OCI-LY1 (cell line): Measurements from ENCODE around the gene BLOC1S5.

Source experiments
- H2AFZ ChIP-seq: fragments of 200-600 bp; sonication (generic), shearing (Covaris generic); 2 replicates; pipeline ENCODE4 v1.6.0; 2014; ENCODE audit warnings: antibody characterized with exemption, mild to moderate bottlenecking, low read length
- H3F3A ChIP-seq: fragments of 200-600 bp; sonication (generic), shearing (Covaris generic); 2 replicates; pipeline ENCODE4 v1.6.0; 2014; ENCODE audit warnings: mild to moderate bottlenecking, antibody characterized with exemption, low read length, moderate library complexity; ENCODE audit not compliant: insufficient read depth
- H3K27ac ChIP-seq: fragments of 200-600 bp; sonication (generic); 2 replicates; pipeline ENCODE4 v1.5.1; 2014; ENCODE audit warnings: low read length, mixed run types, mild to moderate bottlenecking, low read depth; ENCODE audit not compliant: poor library complexity, severe bottlenecking
- H3K27me3 ChIP-seq: fragments of 200-600 bp; sonication (generic); 2 replicates; pipeline ENCODE4 v1.6.0; 2014; ENCODE audit warnings: antibody characterized with exemption, mild to moderate bottlenecking, low read length, moderate library complexity; ENCODE audit not compliant: insufficient read depth
- H3K36me3 ChIP-seq: fragments of 200-600 bp; sonication (generic); 2 replicates; pipeline ENCODE4 v1.6.1; 2014; ENCODE audit warnings: mild to moderate bottlenecking, antibody characterized with exemption, low read length, moderate library complexity, mixed read lengths; ENCODE audit not compliant: insufficient read depth
- H3K4me1 ChIP-seq: fragments of 200-600 bp; sonication (generic); 2 replicates; pipeline ENCODE4 v1.5.1; 2014; ENCODE audit warnings: mild to moderate bottlenecking, low read length, moderate library complexity; ENCODE audit not compliant: insufficient read depth, severe bottlenecking
- H3K4me2 ChIP-seq: fragments of 200-600 bp; sonication (generic), shearing (Covaris generic); 2 replicates; pipeline ENCODE4 v1.6.1; 2014; ENCODE audit warnings: low read length
- H3K4me3 ChIP-seq: fragments of 200-600 bp; sonication (generic); 2 replicates; pipeline ENCODE4 v1.5.1; 2014; ENCODE audit warnings: low read length, low read depth, mild to moderate bottlenecking, mixed read lengths; ENCODE audit not compliant: poor library complexity, severe bottlenecking
- H3K79me2 ChIP-seq: fragments of 200-600 bp; shearing (Covaris generic); 2 replicates; pipeline ENCODE4 v1.6.1; 2016; ENCODE audit warnings: mixed run types, low read length, mixed read lengths; ENCODE audit not compliant: insufficient read depth
- H3K9ac ChIP-seq: fragments of 200-600 bp; sonication (generic), shearing (Covaris generic); 2 replicates; pipeline ENCODE4 v1.6.1; 2014; ENCODE audit warnings: mild to moderate bottlenecking, low read length, mixed read lengths
- H3K9me2 ChIP-seq: fragments of 200-600 bp; sonication (generic), shearing (Covaris generic); 2 replicates; pipeline ENCODE4 v1.6.1; 2014; ENCODE audit warnings: low read depth, mild to moderate bottlenecking, low read length, mixed read lengths
- H3K9me3 ChIP-seq: fragments of 200-600 bp; shearing (Covaris generic); 2 replicates; pipeline ENCODE4 v1.6.1; 2014; ENCODE audit warnings: low read length, mixed read lengths
- H4K20me1 ChIP-seq: fragments of 200-600 bp; sonication (generic), shearing (Covaris generic); 2 replicates; pipeline ENCODE4 v1.6.0; 2016; ENCODE audit warnings: mild to moderate bottlenecking, low read length; ENCODE audit not compliant: insufficient read depth
- EZH2 ChIP-seq: fragments of 200-600 bp; sonication (generic), shearing (Covaris generic); IDR thresholded peaks from 2 replicates; pipeline ENCODE4 v1.8.0; 2017; ENCODE audit warnings: borderline replicate concordance, mixed run types, mild to moderate bottlenecking, antibody characterized with exemption, low read length, moderate library complexity, mixed read lengths
- TF ChIP-seq, protein P1 (sequence below): fragments of 200-600 bp; sonication (generic), shearing (Covaris generic); IDR thresholded peaks from 2 replicates; pipeline ENCODE4 v1.5.1; 2017; ENCODE audit warnings: mild to moderate bottlenecking, antibody characterized with exemption, low read length, moderate library complexity, mixed read lengths

BLOC1S5 gene

DNA sequence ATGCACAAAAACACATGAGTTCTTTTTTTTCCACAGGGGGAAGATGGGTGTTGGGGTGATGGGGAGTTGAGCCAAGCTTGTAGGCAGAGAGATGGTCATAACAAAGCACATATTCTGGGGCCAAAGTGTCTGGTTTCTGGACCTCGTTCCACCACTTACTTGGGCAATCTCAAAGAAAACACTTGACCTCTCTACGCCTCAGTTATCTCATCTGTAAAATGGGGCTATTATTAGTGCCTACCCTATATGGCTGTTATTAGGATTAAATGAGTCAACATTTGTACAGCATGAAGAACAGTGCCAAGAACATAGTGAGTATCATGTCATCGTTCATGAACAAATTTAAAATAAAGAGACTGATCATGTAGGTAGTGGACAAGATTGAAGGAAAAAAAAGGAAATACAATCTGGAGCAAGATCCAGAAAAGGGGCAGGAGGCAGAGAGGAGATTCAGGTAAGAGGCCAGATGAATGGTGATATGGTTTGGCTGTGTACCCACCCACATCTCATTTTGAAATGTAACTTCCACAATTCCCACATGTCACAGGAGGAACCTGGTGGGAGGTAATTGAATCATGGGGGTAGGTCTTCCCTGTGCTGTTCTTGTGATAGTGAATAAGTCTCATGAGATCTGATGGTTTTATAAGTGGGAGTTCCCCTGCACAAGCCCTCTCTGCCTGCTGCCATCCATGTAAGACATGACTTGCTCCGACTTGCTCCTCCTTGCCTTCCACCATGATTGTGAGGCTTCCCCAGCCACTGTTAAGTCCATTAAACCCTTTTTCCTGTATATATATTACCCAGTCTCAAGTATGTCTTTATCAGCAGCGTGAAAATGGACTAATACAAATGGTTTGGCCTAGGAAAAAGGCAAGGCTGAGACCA is 23.9 kb upstream of the BLOC1S5 start:
- H3K4me3 ChIP-seq: no peak overlapping the region
- TF ChIP-seq, protein P1, sequence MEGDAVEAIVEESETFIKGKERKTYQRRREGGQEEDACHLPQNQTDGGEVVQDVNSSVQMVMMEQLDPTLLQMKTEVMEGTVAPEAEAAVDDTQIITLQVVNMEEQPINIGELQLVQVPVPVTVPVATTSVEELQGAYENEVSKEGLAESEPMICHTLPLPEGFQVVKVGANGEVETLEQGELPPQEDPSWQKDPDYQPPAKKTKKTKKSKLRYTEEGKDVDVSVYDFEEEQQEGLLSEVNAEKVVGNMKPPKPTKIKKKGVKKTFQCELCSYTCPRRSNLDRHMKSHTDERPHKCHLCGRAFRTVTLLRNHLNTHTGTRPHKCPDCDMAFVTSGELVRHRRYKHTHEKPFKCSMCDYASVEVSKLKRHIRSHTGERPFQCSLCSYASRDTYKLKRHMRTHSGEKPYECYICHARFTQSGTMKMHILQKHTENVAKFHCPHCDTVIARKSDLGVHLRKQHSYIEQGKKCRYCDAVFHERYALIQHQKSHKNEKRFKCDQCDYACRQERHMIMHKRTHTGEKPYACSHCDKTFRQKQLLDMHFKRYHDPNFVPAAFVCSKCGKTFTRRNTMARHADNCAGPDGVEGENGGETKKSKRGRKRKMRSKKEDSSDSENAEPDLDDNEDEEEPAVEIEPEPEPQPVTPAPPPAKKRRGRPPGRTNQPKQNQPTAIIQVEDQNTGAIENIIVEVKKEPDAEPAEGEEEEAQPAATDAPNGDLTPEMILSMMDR: no peak
- no peak for TF ChIP-seq EZH2
- no peaks in the 10 kb centered on the region for H3K4me1 ChIP-seq
- no peak overlapping the region for H3K9ac ChIP-seq
- no peaks in the 10 kb centered on the region for H3F3A ChIP-seq
- H3K79me2 ChIP-seq: no peaks in the 10 kb centered on the region
- no peak overlapping the region for H2AFZ ChIP-seq
- no peaks in the 10 kb centered on the region for H3K9me2 ChIP-seq
- H4K20me1 ChIP-seq: no peaks in the 10 kb centered on the region; the same call in 1 of the 2 replicates
- H3K9me3 ChIP-seq: peaks cover 6% of the 10 kb centered on the region
- H3K27ac ChIP-seq: no peak overlapping the region
- H3K27me3 ChIP-seq: no peaks in the 10 kb centered on the region
- peaks cover 98% of the 10 kb centered on the region for H3K36me3 ChIP-seq
- no peak overlapping the region for H3K4me2 ChIP-seq

GRCh38 chr6:8086755-8087306 is 22.6 kb upstream of the BLOC1S5 start:
- no peaks in the 10 kb centered on the region for H3K27me3 ChIP-seq
- H3K4me1 ChIP-seq: no peaks in the 10 kb centered on the region
- H3K9ac ChIP-seq: no peak overlapping the region
- no peaks in the 10 kb centered on the region; the same call in 1 of the 2 replicates for H4K20me1 ChIP-seq
- no peak overlapping the region for H2AFZ ChIP-seq
- no peak overlapping the region for H3K27ac ChIP-seq
- no peaks in the 10 kb centered on the region for H3F3A ChIP-seq
- TF ChIP-seq, protein P1: no peak
- TF ChIP-seq EZH2: no peak
- no peaks in the 10 kb centered on the region for H3K9me2 ChIP-seq
- H3K79me2 ChIP-seq: no peaks in the 10 kb centered on the region
- no peak overlapping the region for H3K4me2 ChIP-seq
- H3K9me3 ChIP-seq: peaks cover 6% of the 10 kb centered on the region
- no peak overlapping the region for H3K4me3 ChIP-seq
- peaks cover 95% of the 10 kb centered on the region for H3K36me3 ChIP-seq

- no peaks in the 10 kb centered on the region for H3K9me2 ChIP-seq
- H3K9me3 ChIP-seq: no peaks in the 10 kb centered on the region
- H3K4me2 ChIP-seq: no peak overlapping the region
- no peak overlapping the region for H2AFZ ChIP-seq
- no peaks in the 10 kb centered on the region for H3K79me2 ChIP-seq
- no peak overlapping the region for H3K27ac ChIP-seq
- no peak overlapping the region for H3K9ac ChIP-seq
- no peaks in the 10 kb centered on the region; the same call in 1 of the 2 replicates for H4K20me1 ChIP-seq
- no peaks in the 10 kb centered on the region for H3K4me1 ChIP-seq
- TF ChIP-seq, protein P1: no peak
- TF ChIP-seq EZH2: no peak
- H3K4me3 ChIP-seq: no peak overlapping the region
- no peaks in the 10 kb centered on the region for H3K27me3 ChIP-seq
- H3F3A ChIP-seq: no peaks in the 10 kb centered on the region
- H3K36me3 ChIP-seq: peaks cover 90% of the 10 kb centered on the region
These were observed 20.9 kb upstream of the BLOC1S5 start for GRCh38 chr6:8085053-8085511.
